Neuronal stem cell (in vitro differentiated cells): Measurements from ENCODE around the gene PLEKHM3.
A peak's percentile ranks its signal among the peaks of the same experiment; 100 is the strongest.

ENCODE experiments used
- DNase-seq: peaks from one replicate; pipeline ENCODE4 v3.0.0-alpha.2; 2013; ENCODE audit warnings: low spot score
- H2AFZ ChIP-seq: one replicate; pipeline ENCODE4 v1.6.1; 2013; ENCODE audit warnings: mild to moderate bottlenecking, low read length, inconsistent platforms
- H2AK5ac ChIP-seq: 2 replicates; pipeline ENCODE4 v1.6.1; 2013; ENCODE audit warnings: low read depth, mild to moderate bottlenecking, inconsistent platforms, low read length, moderate library complexity, mixed read lengths
- H2BK120ac ChIP-seq: 2 replicates; pipeline ENCODE4 v1.6.1; 2013; ENCODE audit warnings: low read depth, mild to moderate bottlenecking, inconsistent platforms, low read length, moderate library complexity, mixed read lengths
- H2BK12ac ChIP-seq: one replicate; pipeline ENCODE4 v1.6.1; 2013; ENCODE audit warnings: low read length, inconsistent platforms
- H2BK15ac ChIP-seq: 2 replicates; pipeline ENCODE4 v1.6.1; 2013; ENCODE audit warnings: mild to moderate bottlenecking, low read length, inconsistent platforms, mixed read lengths
- H2BK5ac ChIP-seq: one replicate; pipeline ENCODE4 v1.6.1; 2013; ENCODE audit warnings: inconsistent platforms, mild to moderate bottlenecking, low read length, moderate library complexity
- H3K14ac ChIP-seq: one replicate; pipeline ENCODE4 v1.6.1; 2013; ENCODE audit warnings: low read length, inconsistent platforms
- H3K18ac ChIP-seq: 2 replicates; pipeline ENCODE4 v1.6.1; 2013; ENCODE audit warnings: low read length, inconsistent platforms
- H3K23ac ChIP-seq: 2 replicates; pipeline ENCODE4 v1.6.1; 2013; ENCODE audit warnings: low read depth, mild to moderate bottlenecking, mixed read lengths, low read length, inconsistent platforms; ENCODE audit not compliant: poor library complexity
- H3K27ac ChIP-seq: replicated peaks from 3 replicates; pipeline ENCODE4 v1.5.1; 2013; ENCODE audit warnings: low read length, inconsistent platforms
- H3K27me3 ChIP-seq, 3 experiments: 2 replicates each; pipeline ENCODE4 v1.6.1; 2013; ENCODE audit warnings: low read length in 3 of 3, mild to moderate bottlenecking in 2 of 3, inconsistent platforms in 1 of 3, low read depth in 1 of 3, mixed read lengths in 1 of 3, moderate library complexity in 1 of 3; ENCODE audit not compliant: control insufficient read depth in 3 of 3, insufficient read depth in 3 of 3
- H3K36me3 ChIP-seq, 2 donors: replicated peaks in 1 of 2; 2 replicates each; pipeline ENCODE4 v1.6.1; 2013; ENCODE audit warnings: low read length in 2 of 2; ENCODE audit not compliant: control insufficient read depth in 2 of 2, insufficient read depth in 2 of 2
- H3K4ac ChIP-seq: 2 replicates; pipeline ENCODE4 v1.6.1; 2013; ENCODE audit warnings: inconsistent platforms, mild to moderate bottlenecking, low read length, moderate library complexity
- H3K4me1 ChIP-seq, 2 donors: 1 replicate in 1 of 2; 2 replicates in 1 of 2; pipeline ENCODE4 v1.6.1; 2013; ENCODE audit warnings: low read length in 2 of 2, low read depth in 1 of 2; ENCODE audit not compliant: control insufficient read depth in 2 of 2, insufficient read depth in 1 of 2
- H3K4me2 ChIP-seq: one replicate; pipeline ENCODE4 v1.6.1; 2013; ENCODE audit warnings: mild to moderate bottlenecking, low read length, inconsistent platforms; ENCODE audit not compliant: insufficient read depth, poor library complexity, severe bottlenecking
- H3K4me3 ChIP-seq, 2 donors: 2 replicates each; pipeline ENCODE4 v1.5.1; 2013; ENCODE audit warnings: low read length in 2 of 2, mild to moderate bottlenecking in 2 of 2, inconsistent platforms in 1 of 2, moderate library complexity in 1 of 2
- H3K79me1 ChIP-seq: one replicate; pipeline ENCODE4 v1.6.1; 2013; ENCODE audit warnings: low read depth, mild to moderate bottlenecking, inconsistent platforms, low read length, moderate library complexity
- H3K9ac ChIP-seq: one replicate; pipeline ENCODE4 v1.6.1; 2013; ENCODE audit warnings: mild to moderate bottlenecking, low read depth, low read length, inconsistent platforms; ENCODE audit not compliant: poor library complexity
- H3K9me3 ChIP-seq, 2 donors: replicated peaks in 1 of 2; 2 replicates each; pipeline versions ENCODE3 to v1.6.1; 2013; ENCODE audit warnings: low read length in 2 of 2, mild to moderate bottlenecking in 2 of 2, inconsistent platforms in 1 of 2, low read depth in 1 of 2, mixed read lengths in 1 of 2, moderate library complexity in 1 of 2; ENCODE audit not compliant: control insufficient read depth in 2 of 2, insufficient read depth in 1 of 2
- H4K8ac ChIP-seq: one replicate; pipeline ENCODE4 v1.6.1; 2013; ENCODE audit warnings: low read depth, mild to moderate bottlenecking, inconsistent platforms, low read length, moderate library complexity
- H4K91ac ChIP-seq: one replicate; pipeline ENCODE4 v1.6.1; 2013; ENCODE audit warnings: low read length, low read depth, mild to moderate bottlenecking, inconsistent platforms; ENCODE audit not compliant: poor library complexity
- WGBS, 2 donors: extraction: QIAGEN DNeasy Blood & Tissue Kit; methylation state at CpG; one replicate each; pipeline ENCODE4 v1.1.7; 2013; ENCODE audit warnings: missing lambda C conversion rate in 2 of 2, mixed read lengths in 1 of 2; ENCODE audit not compliant: insufficient read length in 2 of 2, insufficient replicate concordance in 1 of 2; ENCODE audit errors: extremely low coverage in 2 of 2; 5-methylcytosine and 5-hydroxymethylcytosine counted together

The PLEKHM3 gene

GRCh38 chr2:207792244-207792785 is 233.0 kb downstream of the PLEKHM3 start:
- no peaks in the 10 kb centered on the region for H3K79me1 ChIP-seq
- no peaks in the 10 kb centered on the region for H3K9me3 ChIP-seq
- no peaks in the 10 kb centered on the region for H3K36me3 ChIP-seq
- no peaks in the 10 kb centered on the region for H3K27me3 ChIP-seq
- no peak overlapping the region for H4K91ac ChIP-seq
- no peak overlapping the region for H3K4me3 ChIP-seq
- no peak overlapping the region for H3K23ac ChIP-seq
- no peak overlapping the region for H3K4ac ChIP-seq
- no peak overlapping the region for H2BK15ac ChIP-seq
- no peak overlapping the region for H3K9ac ChIP-seq
- WGBS, 2 donors = no CpG with 5 or more reads among the region's 6 CpGs
- H4K8ac ChIP-seq = no peak overlapping the region
- no peak overlapping the region for H2BK5ac ChIP-seq
- DNase-seq = no peak
- no peak overlapping the region for H2BK120ac ChIP-seq
- H2AFZ ChIP-seq = peak overlapping the region; percentile 85
- no peak overlapping the region for H3K14ac ChIP-seq
- peak overlapping the region; percentile 62 for H3K27ac ChIP-seq
- no peak overlapping the region for H2BK12ac ChIP-seq
- H2AK5ac ChIP-seq = no peak overlapping the region
- H3K4me1 ChIP-seq = peaks cover 5 to 15% of the 10 kb centered on the region in 2 donors
- peak overlapping the region; percentile 92 for H3K18ac ChIP-seq
- H3K4me2 ChIP-seq = no peak overlapping the region

GRCh38 chr2:207791579-207792243 is 233.6 kb downstream of the PLEKHM3 start:
- Histone ChIP-seq H3K18ac (no peak overlapping the region), H2BK15ac (no peak overlapping the region), H3K79me1 (no peaks in the 10 kb centered on the region), H3K4me2 (no peak overlapping the region), H3K4ac (no peak overlapping the region), H3K27ac (no peak overlapping the region), H3K14ac (no peak overlapping the region), H3K4me3 (no peak overlapping the region), H4K8ac (no peak overlapping the region), H3K4me1 (peaks cover 5 to 11% of the 10 kb centered on the region in 2 donors), H3K23ac (no peak overlapping the region), H2BK120ac (no peak overlapping the region), H3K27me3 (no peaks in the 10 kb centered on the region), H4K91ac (no peak overlapping the region), H3K9me3 (no peaks in the 10 kb centered on the region), H2AK5ac (no peak overlapping the region), H3K9ac (no peak overlapping the region), H2BK5ac (no peak overlapping the region), H2AFZ (no peak overlapping the region), H3K36me3 (no peaks in the 10 kb centered on the region), H2BK12ac (no peak overlapping the region)
- DNase-seq = no peak
- WGBS, 2 donors = no CpG with 5 or more reads among the region's 6 CpGs

- H2BK15ac ChIP-seq = no peak overlapping the region
- H4K91ac ChIP-seq = peak overlapping the region; percentile 44
- H3K27me3 ChIP-seq = no peaks in the 10 kb centered on the region
- H2BK12ac ChIP-seq = no peak overlapping the region
- WGBS, 2 donors = no CpG with 5 or more reads among the region's 1 CpG
- no peak overlapping the region for H3K23ac ChIP-seq
- DNase-seq = no peak
- no peak overlapping the region for H3K4ac ChIP-seq
- H3K4me2 ChIP-seq = no peak overlapping the region
- H3K18ac ChIP-seq = peak overlapping the region; percentile 13
- H3K4me3 ChIP-seq = no peak overlapping the region
- no peak overlapping the region for H2AK5ac ChIP-seq
- no peak overlapping the region for H3K27ac ChIP-seq
- no peak overlapping the region for H2BK5ac ChIP-seq
- no peaks in the 10 kb centered on the region for H3K36me3 ChIP-seq
- no peak overlapping the region for H4K8ac ChIP-seq
- H3K9me3 ChIP-seq = no peaks in the 10 kb centered on the region
- H3K9ac ChIP-seq = no peak overlapping the region
- H3K14ac ChIP-seq = no peak overlapping the region
- H2AFZ ChIP-seq = peak overlapping the region; percentile 17
- H3K79me1 ChIP-seq = no peaks in the 10 kb centered on the region
- peaks cover 5 to 7% of the 10 kb centered on the region in 2 donors for H3K4me1 ChIP-seq
- no peak overlapping the region for H2BK120ac ChIP-seq
Measured at GRCh38 chr2:207790898-207791297, 234.4 kb downstream of the PLEKHM3 start.

GRCh38 chr2:207787800-207788199 is 237.5 kb downstream of the PLEKHM3 start:
- no peaks in the 10 kb centered on the region for H3K9me3 ChIP-seq
- no peak overlapping the region for H3K14ac ChIP-seq
- no peak overlapping the region for H3K9ac ChIP-seq
- no peaks in the 10 kb centered on the region for H3K27me3 ChIP-seq
- H3K23ac ChIP-seq = no peak overlapping the region
- no peak for DNase-seq
- H4K91ac ChIP-seq = no peak overlapping the region
- no peak overlapping the region for H3K4me2 ChIP-seq
- no CpG with 5 or more reads among the region's 4 CpGs for WGBS, 2 donors
- no peak overlapping the region for H4K8ac ChIP-seq
- H2BK12ac ChIP-seq = no peak overlapping the region
- H3K36me3 ChIP-seq = no peaks in the 10 kb centered on the region
- no peaks in the 10 kb centered on the region for H3K79me1 ChIP-seq
- H3K4me3 ChIP-seq = no peak overlapping the region
- H3K4me1 ChIP-seq = peaks cover 5 to 9% of the 10 kb centered on the region in 2 donors
- no peak overlapping the region for H2AFZ ChIP-seq
- no peak overlapping the region for H3K27ac ChIP-seq
- H3K4ac ChIP-seq = no peak overlapping the region
- H2AK5ac ChIP-seq = no peak overlapping the region
- H2BK120ac ChIP-seq = no peak overlapping the region
- no peak overlapping the region for H2BK5ac ChIP-seq
- peak overlapping the region; percentile 63 for H3K18ac ChIP-seq
- H2BK15ac ChIP-seq = no peak overlapping the region
